Natural killer cell (primary cell): ENCODE measurements around the gene PPP2R5A. TPM values are rescaled to one million over a fixed set of nuclear protein-coding genes. Genes with fewer than 3 reads are reported as not detected.
A peak's percentile ranks its signal among the peaks of the same experiment; 100 is the strongest.

ENCODE experiments used
- ATAC-seq, 3 donors: fragments of 150-1000 bp in 2 of 3; fragments of 200-7000 bp in 1 of 3; cut with Tn5 transposase; 1 replicate in 1 of 3; 2 replicates in 2 of 3; pipeline ENCODE4 v1.10.0; 2021; ENCODE audit warnings: mild to moderate bottlenecking in 2 of 3, moderate library complexity in 2 of 3
- DNase-seq, 2 donors: peaks; one replicate each; pipeline versions ENCODE4 v3.0.0 to v3.0.0-alpha.2; 2013 to 2021; ENCODE audit warnings: mixed read lengths in 1 of 2
- H3K27ac ChIP-seq: one replicate; pipeline ENCODE4 v1.5.1; 2013; ENCODE audit warnings: mild to moderate bottlenecking, low read length
- H3K27me3 ChIP-seq: one replicate; pipeline ENCODE4 v1.6.1; 2013; ENCODE audit warnings: low read length; ENCODE audit not compliant: control insufficient read depth, insufficient read depth
- H3K36me3 ChIP-seq: one replicate; pipeline ENCODE4 v1.6.1; 2013; ENCODE audit warnings: low read length; ENCODE audit not compliant: control insufficient read depth, insufficient read depth
- H3K4me1 ChIP-seq: one replicate; pipeline ENCODE4 v1.6.1; 2013; ENCODE audit warnings: low read length; ENCODE audit not compliant: control insufficient read depth, insufficient read depth
- H3K4me3 ChIP-seq: one replicate; pipeline ENCODE4 v1.5.1; 2013; ENCODE audit warnings: low read length
- H3K9me3 ChIP-seq: one replicate; pipeline ENCODE4 v1.6.1; 2013; ENCODE audit warnings: low read length; ENCODE audit not compliant: control insufficient read depth, insufficient read depth
- H3K27ac Mint-ChIP-seq, 2 donors: one replicate each; pipeline ENCODE4 v1.8.0; 2022; ENCODE audit warnings: mild to moderate bottlenecking in 2 of 2, mixed read lengths in 2 of 2, moderate library complexity in 1 of 2
- H3K27me3 Mint-ChIP-seq, 2 donors: one replicate each; pipeline ENCODE4 v1.8.0; 2022; ENCODE audit warnings: low read depth in 2 of 2, mixed read lengths in 2 of 2
- H3K36me3 Mint-ChIP-seq: one replicate; pipeline ENCODE4 v1.8.0; 2022; ENCODE audit warnings: mixed read lengths
- H3K4me1 Mint-ChIP-seq, 2 donors: one replicate each; pipeline ENCODE4 v1.8.0; 2022; ENCODE audit warnings: mixed read lengths in 2 of 2
- H3K4me3 Mint-ChIP-seq: one replicate; pipeline ENCODE4 v1.8.0; 2022; ENCODE audit warnings: mild to moderate bottlenecking, moderate library complexity, mixed read lengths
- H3K9me3 Mint-ChIP-seq, 2 donors: one replicate each; pipeline ENCODE4 v1.8.0; 2022; ENCODE audit warnings: mixed read lengths in 2 of 2
- WGBS: methylation state at CpG from one replicate; pipeline ENCODE4 v1.1.7; 2013; ENCODE audit warnings: missing lambda C conversion rate; ENCODE audit not compliant: insufficient coverage; 5-methylcytosine and 5-hydroxymethylcytosine counted together
- intact Hi-C: fragments of 100-400 bp; cut with micrococcal nuclease; formaldehyde crosslinking; loops from one replicate; pipeline ENCODE4 v1.14.2; 2022
- total RNA-seq, 4 donors: library from RNA; stranded (reverse); fragments of 120-200 nt in 1 of 4; gene quantifications; one replicate each; pipeline versions ENCODE4 v1.2.3 to v1.2.4, GENCODE V29; 2013 to 2022
- TF ChIP-seq, protein P1 (sequence below): fragments of 200-600 bp; IDR thresholded peaks from one replicate; pipeline ENCODE4 v1.8.0; 2022; ENCODE audit warnings: antibody characterized with exemption

Gene PPP2R5A
- total RNA-seq, 3 donors from 2014 or later (not counting 1 experiment from before 2014, with no cell fraction given) = 74.0 to 99.8 (median 86.4) TPM

DNA sequence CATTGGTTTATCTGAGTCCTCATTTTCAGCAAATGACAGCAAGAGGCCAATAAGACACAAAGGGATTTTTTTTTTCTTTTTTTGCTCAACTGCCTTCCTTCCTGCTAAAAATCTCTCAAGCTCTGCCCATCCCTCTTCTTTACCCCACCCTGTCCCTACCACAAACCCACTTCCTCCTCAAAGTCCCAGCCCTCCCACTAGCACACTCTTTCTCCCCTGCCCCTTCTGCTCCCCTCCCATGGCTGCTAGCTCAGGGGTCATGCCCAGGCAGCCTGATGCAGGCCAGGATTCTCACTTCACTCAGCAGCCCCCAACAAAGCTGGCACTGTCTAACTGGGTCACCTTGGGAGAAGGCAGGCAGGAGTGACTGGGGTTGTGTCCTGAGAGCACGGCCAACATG lies 28.8 kb upstream of the PPP2R5A start:
- Mint-ChIP-seq H3K36me3 (no peaks in the 10 kb centered on the region), H3K27ac (peak overlapping the region; percentile 83 to 88), H3K4me1 (peaks cover 52 to 87% of the 10 kb centered on the region in 2 donors), H3K9me3 (peaks cover 0 to 2% of the 10 kb centered on the region in 2 donors), H3K4me3 (peak overlapping the region; percentile 51), H3K27me3 (no peaks in the 10 kb centered on the region)
- Histone ChIP-seq H3K36me3 (no peaks in the 10 kb centered on the region), H3K27me3 (no peaks in the 10 kb centered on the region), H3K4me1 (peaks cover 51% of the 10 kb centered on the region), H3K4me3 (no peak overlapping the region), H3K27ac (peak overlapping the region; percentile 75), H3K9me3 (no peaks in the 10 kb centered on the region)
- peak; percentile 63 to 78 (median 77) for ATAC-seq
- WGBS = no CpG with 5 or more reads among the region's 1 CpG
- TF ChIP-seq, protein P1, sequence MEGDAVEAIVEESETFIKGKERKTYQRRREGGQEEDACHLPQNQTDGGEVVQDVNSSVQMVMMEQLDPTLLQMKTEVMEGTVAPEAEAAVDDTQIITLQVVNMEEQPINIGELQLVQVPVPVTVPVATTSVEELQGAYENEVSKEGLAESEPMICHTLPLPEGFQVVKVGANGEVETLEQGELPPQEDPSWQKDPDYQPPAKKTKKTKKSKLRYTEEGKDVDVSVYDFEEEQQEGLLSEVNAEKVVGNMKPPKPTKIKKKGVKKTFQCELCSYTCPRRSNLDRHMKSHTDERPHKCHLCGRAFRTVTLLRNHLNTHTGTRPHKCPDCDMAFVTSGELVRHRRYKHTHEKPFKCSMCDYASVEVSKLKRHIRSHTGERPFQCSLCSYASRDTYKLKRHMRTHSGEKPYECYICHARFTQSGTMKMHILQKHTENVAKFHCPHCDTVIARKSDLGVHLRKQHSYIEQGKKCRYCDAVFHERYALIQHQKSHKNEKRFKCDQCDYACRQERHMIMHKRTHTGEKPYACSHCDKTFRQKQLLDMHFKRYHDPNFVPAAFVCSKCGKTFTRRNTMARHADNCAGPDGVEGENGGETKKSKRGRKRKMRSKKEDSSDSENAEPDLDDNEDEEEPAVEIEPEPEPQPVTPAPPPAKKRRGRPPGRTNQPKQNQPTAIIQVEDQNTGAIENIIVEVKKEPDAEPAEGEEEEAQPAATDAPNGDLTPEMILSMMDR = no peak
- intact Hi-C loops = loop anchor here (10.0 kb wide), 1 partner anchor 92 kb away; no protein-coding TSS in a partner anchor
- peak in 1 of 2 donors; percentile 73 for DNase-seq

DNA sequence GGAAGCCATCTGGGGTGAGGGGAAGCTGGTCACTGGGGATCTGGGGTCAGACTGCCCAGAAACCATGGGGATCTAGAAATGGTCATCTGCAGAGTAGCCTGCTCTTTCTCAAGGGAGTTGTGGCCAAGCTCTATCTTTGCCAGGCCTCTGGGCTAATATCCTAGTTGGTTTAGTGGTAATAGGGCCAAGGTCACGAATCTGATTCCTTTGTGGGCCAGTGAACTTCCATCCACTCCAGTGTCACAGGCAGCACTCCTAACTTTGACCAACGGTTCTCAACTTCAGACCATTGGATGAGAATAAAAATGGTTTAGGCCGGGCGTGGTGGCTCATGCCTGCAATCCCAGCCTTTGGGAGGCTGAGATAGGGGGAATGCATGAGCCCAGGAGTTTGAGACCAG lies 28.1 kb upstream of the PPP2R5A start:
- 98% methylated on average over 4 of the region's 4 CpGs for WGBS
- H3K4me1 Mint-ChIP-seq = peaks cover 49 to 86% of the 10 kb centered on the region in 2 donors
- H3K9me3 ChIP-seq = no peaks in the 10 kb centered on the region
- no peaks in the 10 kb centered on the region for H3K36me3 Mint-ChIP-seq
- peaks cover 51% of the 10 kb centered on the region for H3K4me1 ChIP-seq
- ATAC-seq (no peak), DNase-seq (no peak)
- H3K27me3 ChIP-seq = no peaks in the 10 kb centered on the region
- peak overlapping the region; percentile 83 to 88 for H3K27ac Mint-ChIP-seq
- H3K36me3 ChIP-seq = no peaks in the 10 kb centered on the region
- peak overlapping the region; percentile 75 for H3K27ac ChIP-seq
- intact Hi-C loops = loop anchor here (10.0 kb wide), 1 partner anchor 92 kb away; no protein-coding TSS in a partner anchor
- TF ChIP-seq, protein P1 = no peak
- H3K27me3 Mint-ChIP-seq = no peaks in the 10 kb centered on the region
- peaks cover 0 to 2% of the 10 kb centered on the region in 2 donors for H3K9me3 Mint-ChIP-seq
- H3K4me3 Mint-ChIP-seq = no peak overlapping the region
- H3K4me3 ChIP-seq = no peak overlapping the region

DNA sequence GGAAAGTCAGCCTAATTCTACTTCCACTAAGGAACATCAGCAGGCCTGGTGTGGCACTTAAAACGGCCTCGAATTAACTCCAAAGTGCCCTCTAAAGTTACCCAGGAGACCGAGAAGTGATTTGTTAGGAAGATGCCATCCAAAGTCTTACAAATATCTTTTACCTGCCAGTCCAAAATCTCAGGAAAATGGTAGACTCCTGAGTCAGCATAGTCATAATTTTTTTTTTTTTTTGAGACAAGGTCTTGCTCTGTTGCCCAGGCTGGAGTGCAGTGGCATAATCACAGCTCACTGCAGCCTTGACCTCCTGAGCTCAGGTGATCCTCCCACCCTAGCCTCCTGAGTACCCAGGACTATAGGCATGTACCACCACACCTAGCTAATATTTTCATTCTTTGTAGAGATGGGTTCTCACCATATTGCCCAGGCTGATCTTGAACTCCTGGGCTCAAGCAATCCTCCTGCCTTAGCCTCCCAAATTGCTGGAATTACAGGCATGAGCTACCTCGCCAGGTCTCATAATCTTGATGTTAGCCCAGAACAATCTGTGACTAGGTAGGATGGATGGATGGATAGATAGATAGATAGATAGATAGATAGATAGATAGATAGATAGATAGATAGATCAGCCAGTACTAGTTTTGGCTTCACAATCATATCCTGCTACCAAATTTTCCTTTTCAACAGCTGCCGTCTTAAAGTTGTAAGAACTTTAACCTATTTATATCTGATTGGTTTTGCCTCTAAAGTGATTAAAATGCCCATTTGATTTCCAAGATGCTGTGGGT lies 25.3 kb upstream of the PPP2R5A start:
- peaks cover 32 to 63% of the 10 kb centered on the region in 2 donors for H3K4me1 Mint-ChIP-seq

More for the DNA sequence above, 25.3 kb upstream of the PPP2R5A start:
- no peaks in the 10 kb centered on the region for H3K9me3 ChIP-seq
- H3K27ac ChIP-seq = no peak overlapping the region
- H3K36me3 Mint-ChIP-seq = no peaks in the 10 kb centered on the region
- H3K27ac Mint-ChIP-seq = peak overlapping the region; percentile 3 to 50
- no peak for DNase-seq
- H3K36me3 ChIP-seq = no peaks in the 10 kb centered on the region
- intact Hi-C loops = loop anchor here (10.0 kb wide), 1 partner anchor 95 kb away; no protein-coding TSS in a partner anchor
- no peaks in the 10 kb centered on the region for H3K27me3 Mint-ChIP-seq
- peaks cover 0 to 2% of the 10 kb centered on the region in 2 donors for H3K9me3 Mint-ChIP-seq
- WGBS = 100% methylated on average over 5 of the region's 5 CpGs
- no peaks in the 10 kb centered on the region for H3K27me3 ChIP-seq
- H3K4me3 Mint-ChIP-seq = no peak overlapping the region
- TF ChIP-seq, protein P1 = no peak
- no peak for ATAC-seq
- H3K4me3 ChIP-seq = no peak overlapping the region
- peaks cover 27% of the 10 kb centered on the region for H3K4me1 ChIP-seq
